HepG2 (cell line): ENCODE data around the gene TMEM141. TPM values are rescaled to one million over a fixed set of nuclear protein-coding genes. Genes with fewer than 3 reads are reported as not detected.

Source experiments
- ATF7 ChIP-seq, 2 experiments: fragments of 450-650 bp in 1 of 2; sonication (generic) in 1 of 2; formaldehyde crosslinking in 1 of 2; IDR thresholded peaks; 2 replicates each; pipeline versions ENCODE4 v1.4.0 to v1.6.1; 2016 to 2020; ENCODE audit warnings: antibody characterized with exemption in 1 of 2, mild to moderate bottlenecking in 1 of 2, missing genetic modification reagents in 1 of 2
- FOXO4 ChIP-seq: sonication (generic); formaldehyde crosslinking; conservative IDR thresholded peaks from 2 replicates; pipeline ENCODE4 v1.8.1; 2023; ENCODE audit warnings: missing genetic modification reagents
- MXD3 ChIP-seq: IDR thresholded peaks from 2 replicates; pipeline ENCODE4 v1.6.1; 2016; ENCODE audit warnings: mild to moderate bottlenecking, missing biosample characterization, missing genetic modification reagents
- MXD4 ChIP-seq: IDR thresholded peaks from 2 replicates; pipeline ENCODE4 v1.6.1; 2016; ENCODE audit warnings: mild to moderate bottlenecking, missing biosample characterization, missing genetic modification reagents
- SP5 ChIP-seq: IDR thresholded peaks from 2 replicates; pipeline ENCODE4 v1.6.1; 2016; ENCODE audit warnings: low read depth, borderline replicate concordance
- TAF15 ChIP-seq: fragments of 200-400 bp; formaldehyde crosslinking; IDR thresholded peaks from one replicate; pipeline ENCODE4 v1.6.1; 2018; ENCODE audit warnings: mild to moderate bottlenecking, low read depth, low read length; ENCODE audit not compliant: poor library complexity, severe bottlenecking
- ZC3H4 ChIP-seq: sonication (generic); formaldehyde crosslinking; IDR thresholded peaks from 2 replicates; pipeline ENCODE4 v1.4.0; 2020; ENCODE audit warnings: missing genetic modification reagents, borderline replicate concordance
- ZNF263 ChIP-seq: sonication (generic); formaldehyde crosslinking; IDR thresholded peaks from 2 replicates; pipeline ENCODE4 v1.4.0; 2020; ENCODE audit warnings: missing genetic modification reagents
- ZNF407 ChIP-seq: sonication (generic); formaldehyde crosslinking; IDR thresholded peaks from one replicate; pipeline ENCODE4 v1.5.1; 2020; ENCODE audit warnings: mild to moderate bottlenecking, missing genetic modification reagents; ENCODE audit errors: not compliant biosample characterization
- ZNF451 ChIP-seq: sonication (generic); formaldehyde crosslinking; IDR thresholded peaks from 2 replicates; pipeline ENCODE4 v1.5.0; 2020; ENCODE audit warnings: mild to moderate bottlenecking, missing genetic modification reagents
- polyA plus RNA-seq, 8 experiments: library from polyadenylated mRNA; depleted of rRNA in 3 of 8; stranded (reverse) in 7 of 8; unstranded in 1 of 8; fragments of >200 nt; fragmentation: Illumina TruSeq in 4 of 8; extraction: Trizol in 4 of 8; gene quantifications; 2 replicates each; pipeline versions ENCODE4 v1.2.1 to v1.2.3, GENCODE V29; 2011 to 2016; ENCODE audit warnings: low read depth in 4 of 8, missing spikeins in 1 of 8, mixed read lengths in 1 of 8; ENCODE audit not compliant: insufficient read depth in 1 of 8
- total RNA-seq, 5 experiments: library from RNA; depleted of rRNA; stranded (reverse); fragments of >200 nt; fragmentation: Illumina TruSeq; extraction: Trizol; gene quantifications; 2 replicates each; pipeline ENCODE4 v1.2.3, GENCODE V29; 2016; ENCODE audit warnings: low read depth in 1 of 5
- TF ChIP-seq, protein P1 (sequence below): conservative IDR thresholded peaks from 2 replicates; pipeline ENCODE4 v1.6.1; 2018; ENCODE audit warnings: missing genetic modification reagents
- TF ChIP-seq, protein P2 (sequence below): fragments of 450-650 bp; IDR thresholded peaks from 2 replicates; pipeline ENCODE4 v1.6.1; 2017
- TF ChIP-seq, protein P3 (sequence below): sonication (generic); formaldehyde crosslinking; IDR thresholded peaks from 2 replicates; pipeline ENCODE4 v1.4.0; 2020; ENCODE audit warnings: missing genetic modification reagents, low read depth, mild to moderate bottlenecking, borderline replicate concordance

The TMEM141 gene
- total and polyA plus RNA-seq, 2 of the 13 experiments (the other 11 are each of a cell fraction or from before 2014, with no cell fraction given), result 81.0 to 202 TPM

DNA sequence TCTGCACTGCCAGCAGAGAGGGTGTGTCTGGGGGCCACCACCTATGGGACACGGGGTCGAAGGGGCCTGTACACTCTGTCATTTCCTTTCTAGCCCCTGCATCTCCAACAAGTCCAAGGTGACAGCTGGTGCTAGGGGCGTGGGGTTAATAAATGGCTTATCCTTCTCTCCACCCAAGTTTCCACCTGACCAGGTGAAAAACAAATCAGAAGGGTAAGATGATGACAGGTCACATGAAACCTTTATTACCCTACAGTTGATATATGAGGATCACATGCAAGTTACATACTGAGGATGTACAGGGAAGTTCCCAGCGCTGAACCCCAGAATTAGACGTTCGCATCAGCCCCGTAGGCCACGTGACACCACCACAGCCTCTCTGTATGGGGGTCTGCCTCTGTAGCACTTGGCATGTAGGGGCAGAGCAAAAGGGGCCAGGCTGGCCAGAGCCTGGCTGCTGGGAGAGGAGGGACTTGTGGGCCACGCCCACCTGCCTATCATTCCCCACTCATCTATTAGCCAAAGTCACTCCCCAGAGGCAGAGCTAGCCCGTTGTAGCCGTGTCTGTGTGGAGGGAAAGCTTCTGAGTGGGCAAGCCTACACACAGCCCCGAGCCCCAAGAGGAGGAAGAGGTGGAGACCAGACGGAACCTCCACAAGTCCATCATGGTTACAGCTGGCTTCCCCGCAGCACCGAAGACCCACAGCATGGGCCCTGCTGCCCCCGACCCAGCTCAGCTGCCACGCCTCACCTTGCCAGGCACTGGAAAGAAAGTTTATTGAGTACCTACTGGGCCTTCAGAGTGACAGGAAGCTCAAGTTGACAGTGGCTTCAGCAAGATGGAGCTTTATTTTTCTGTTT is 2.2 kb downstream of the TMEM141 start (continued):
- TF ChIP-seq ZNF407, result no peak
- peak; percentile 53; the same call in 1 of the 2 replicates for TF ChIP-seq SP5 (CRISPR knock-in tag)
- TF ChIP-seq, protein P1, sequence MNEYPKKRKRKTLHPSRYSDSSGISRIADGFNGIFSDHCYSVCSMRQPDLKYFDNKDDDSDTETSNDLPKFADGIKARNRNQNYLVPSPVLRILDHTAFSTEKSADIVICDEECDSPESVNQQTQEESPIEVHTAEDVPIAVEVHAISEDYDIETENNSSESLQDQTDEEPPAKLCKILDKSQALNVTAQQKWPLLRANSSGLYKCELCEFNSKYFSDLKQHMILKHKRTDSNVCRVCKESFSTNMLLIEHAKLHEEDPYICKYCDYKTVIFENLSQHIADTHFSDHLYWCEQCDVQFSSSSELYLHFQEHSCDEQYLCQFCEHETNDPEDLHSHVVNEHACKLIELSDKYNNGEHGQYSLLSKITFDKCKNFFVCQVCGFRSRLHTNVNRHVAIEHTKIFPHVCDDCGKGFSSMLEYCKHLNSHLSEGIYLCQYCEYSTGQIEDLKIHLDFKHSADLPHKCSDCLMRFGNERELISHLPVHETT (CRISPR knock-in tag), result no peak
- no peak for TF ChIP-seq MXD4 (CRISPR knock-in tag)
- peak; percentile 60 for TF ChIP-seq TAF15
- no peak for TF ChIP-seq ZNF263 (CRISPR knock-in tag)
- TF ChIP-seq ATF7 (IDR thresholded peaks at IDR 0.05), result no peak
- no peak for TF ChIP-seq ATF7 (CRISPR knock-in tag; IDR thresholded peaks at IDR 0.05)
- no peak for TF ChIP-seq ZC3H4 (CRISPR knock-in tag)
- no peak for TF ChIP-seq MXD3
- TF ChIP-seq, protein P2, sequence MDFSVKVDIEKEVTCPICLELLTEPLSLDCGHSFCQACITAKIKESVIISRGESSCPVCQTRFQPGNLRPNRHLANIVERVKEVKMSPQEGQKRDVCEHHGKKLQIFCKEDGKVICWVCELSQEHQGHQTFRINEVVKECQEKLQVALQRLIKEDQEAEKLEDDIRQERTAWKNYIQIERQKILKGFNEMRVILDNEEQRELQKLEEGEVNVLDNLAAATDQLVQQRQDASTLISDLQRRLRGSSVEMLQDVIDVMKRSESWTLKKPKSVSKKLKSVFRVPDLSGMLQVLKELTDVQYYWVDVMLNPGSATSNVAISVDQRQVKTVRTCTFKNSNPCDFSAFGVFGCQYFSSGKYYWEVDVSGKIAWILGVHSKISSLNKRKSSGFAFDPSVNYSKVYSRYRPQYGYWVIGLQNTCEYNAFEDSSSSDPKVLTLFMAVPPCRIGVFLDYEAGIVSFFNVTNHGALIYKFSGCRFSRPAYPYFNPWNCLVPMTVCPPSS, result no peak
- 0 out of 2 replicates have a peak, but pooled peaks have one; percentile 46 for TF ChIP-seq FOXO4
- TF ChIP-seq, protein P3, sequence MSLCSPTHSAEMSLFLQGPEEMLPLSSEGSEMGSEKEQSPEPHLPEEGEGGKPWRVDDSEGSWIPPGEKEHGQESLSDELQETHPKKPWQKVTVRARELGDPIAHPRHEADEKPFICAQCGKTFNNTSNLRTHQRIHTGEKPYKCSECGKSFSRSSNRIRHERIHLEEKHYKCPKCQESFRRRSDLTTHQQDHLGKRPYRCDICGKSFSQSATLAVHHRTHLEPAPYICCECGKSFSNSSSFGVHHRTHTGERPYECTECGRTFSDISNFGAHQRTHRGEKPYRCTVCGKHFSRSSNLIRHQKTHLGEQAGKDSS (CRISPR knock-in tag), result peak; percentile 68; the same call in 1 of the 2 replicates
- peak; percentile 47; the same call in 1 of the 2 replicates for TF ChIP-seq ZNF451
